ENCODE measurements around the gene CILP2.
A peak's percentile ranks its signal among the peaks of the same experiment; 100 is the strongest.

Gene CILP2

DNA sequence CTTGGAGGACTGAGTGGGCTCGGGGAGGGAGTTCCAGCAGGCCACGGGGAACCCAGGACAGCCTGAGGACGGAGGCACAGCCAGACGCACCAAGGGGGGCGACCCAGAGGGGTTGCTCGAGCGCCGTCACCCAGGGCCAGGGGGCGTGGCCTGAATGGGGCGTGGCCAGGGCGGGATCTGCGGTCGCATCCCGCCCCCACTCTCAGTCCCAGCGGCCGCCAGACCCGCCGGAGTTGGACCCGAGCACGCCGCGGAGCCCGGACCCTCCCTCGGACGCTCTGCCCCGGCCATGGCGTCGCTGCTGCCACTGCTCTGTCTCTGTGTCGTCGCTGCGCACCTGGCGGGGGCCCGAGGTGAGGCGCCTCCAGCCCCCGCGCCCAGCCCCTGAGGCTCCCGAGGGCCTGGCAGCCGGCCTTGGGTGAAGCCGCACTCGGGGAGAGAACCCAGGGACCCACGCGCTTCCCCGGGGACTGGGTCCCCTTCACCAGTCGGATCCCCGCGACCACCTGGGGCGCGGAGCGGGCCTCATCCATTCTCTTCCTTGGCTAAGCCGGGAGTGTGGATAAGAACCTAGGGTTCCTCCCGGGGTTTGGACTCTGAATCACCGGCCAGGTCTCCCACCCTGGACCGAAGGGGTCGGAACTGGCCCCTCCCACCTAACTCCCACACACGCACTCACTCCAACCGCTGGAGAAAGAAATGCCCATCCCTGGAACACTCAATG lies at the start of gene CILP2:
Gene CILP2, plus strand, starts transcription at position 205 of the 724 bp plus-strand sequence. Its CDS starts 85 bp downstream, at position 290.
- DNase-seq: peak; percentile 51

DNA sequence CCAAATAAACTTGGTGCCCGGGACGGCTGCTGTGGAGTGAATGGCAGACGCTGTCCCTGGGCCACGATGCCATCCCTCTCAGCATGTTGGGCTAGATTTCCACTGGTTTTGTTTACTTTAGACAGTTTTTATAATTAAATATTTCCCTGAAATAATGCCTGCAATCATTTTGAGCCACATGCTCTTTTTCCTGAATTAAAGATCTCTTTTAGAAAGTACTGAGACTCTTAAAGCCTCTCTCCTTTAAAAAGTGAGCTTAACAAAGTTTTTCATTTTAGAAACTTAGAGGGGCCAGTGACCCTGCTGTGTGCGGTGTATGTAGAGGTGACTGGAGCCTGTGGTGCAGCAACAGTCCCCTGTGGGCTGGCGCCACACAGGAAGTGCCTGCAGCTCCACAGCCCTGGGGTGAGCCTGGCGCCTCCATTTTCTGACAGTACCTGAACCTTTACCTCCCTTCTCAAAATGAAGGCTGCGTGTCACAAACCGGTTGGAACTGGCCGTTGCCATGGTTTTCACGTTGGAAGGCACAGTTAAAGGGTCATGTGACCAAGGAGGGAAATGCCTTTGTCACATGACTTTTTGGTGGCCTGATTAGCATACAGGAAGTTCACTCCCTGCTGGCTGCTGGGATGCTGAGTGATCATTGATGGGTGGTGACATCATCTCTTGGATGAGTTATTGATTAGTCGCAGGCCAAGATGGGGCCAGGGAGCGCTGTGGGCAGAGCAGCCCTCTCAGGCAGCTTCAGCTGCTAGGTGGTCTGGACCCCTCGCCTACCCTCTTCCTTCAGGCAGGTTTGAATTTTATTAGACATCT lies 49.0 kb upstream of the CILP2 start:
- DNase-seq: peak; percentile 61

DNA sequence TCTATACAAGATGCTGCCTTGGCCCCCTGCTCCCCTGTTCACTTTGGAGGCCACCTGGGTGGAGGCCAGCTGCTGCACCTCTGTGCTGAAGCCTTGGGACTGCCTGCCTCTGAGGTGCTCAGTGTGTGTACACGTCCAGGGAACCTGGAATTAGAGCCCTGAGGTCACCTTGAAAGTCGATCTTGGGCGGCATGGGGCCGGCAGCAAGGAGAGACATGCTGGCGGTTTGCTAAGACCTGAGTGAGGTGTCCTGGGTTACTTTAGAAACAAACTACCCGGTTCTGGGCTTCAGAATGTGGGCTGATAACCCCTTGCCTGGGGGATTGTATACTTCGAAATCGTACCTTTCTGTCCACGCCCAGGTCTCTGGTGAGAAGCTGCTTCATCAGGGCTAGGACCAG lies 48.3 kb upstream of the CILP2 start:
- DNase-seq: no peak

- DNase-seq: peak; percentile 72
These were observed 47.7 kb upstream of the CILP2 start for GRCh38 chr19:19490214-19490968.

GRCh38 chr19:19491321-19492025 lies 46.6 kb upstream of the CILP2 start:
- DNase-seq: no peak

DNA sequence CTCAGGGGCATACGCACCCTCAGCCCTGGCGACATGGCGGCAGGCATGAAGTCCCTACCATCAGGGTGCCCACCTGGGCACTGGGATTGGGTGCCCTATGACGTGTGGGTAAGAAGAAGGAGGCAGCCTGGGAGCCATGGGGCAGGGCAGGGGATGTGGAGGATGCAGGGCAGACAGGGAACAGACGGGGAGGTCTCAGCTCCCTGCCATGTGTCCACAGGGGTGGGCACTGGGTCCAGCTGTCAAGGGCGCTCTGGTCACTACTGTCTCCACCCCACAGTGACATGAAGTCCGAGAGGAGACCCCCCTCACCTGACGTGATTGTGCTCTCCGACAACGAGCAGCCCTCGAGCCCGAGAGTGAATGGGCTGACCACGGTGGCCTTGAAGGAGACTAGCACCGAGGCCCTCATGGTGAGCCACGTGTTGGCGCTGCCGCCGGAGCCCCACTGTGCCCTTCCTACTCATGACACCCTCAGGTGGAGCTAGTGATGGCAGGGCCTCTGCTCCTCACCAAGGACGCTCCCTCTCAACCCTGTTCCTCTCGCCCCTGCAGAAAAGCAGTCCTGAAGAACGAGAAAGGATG lies 45.9 kb upstream of the CILP2 start:
- DNase-seq: no peak

DNA sequence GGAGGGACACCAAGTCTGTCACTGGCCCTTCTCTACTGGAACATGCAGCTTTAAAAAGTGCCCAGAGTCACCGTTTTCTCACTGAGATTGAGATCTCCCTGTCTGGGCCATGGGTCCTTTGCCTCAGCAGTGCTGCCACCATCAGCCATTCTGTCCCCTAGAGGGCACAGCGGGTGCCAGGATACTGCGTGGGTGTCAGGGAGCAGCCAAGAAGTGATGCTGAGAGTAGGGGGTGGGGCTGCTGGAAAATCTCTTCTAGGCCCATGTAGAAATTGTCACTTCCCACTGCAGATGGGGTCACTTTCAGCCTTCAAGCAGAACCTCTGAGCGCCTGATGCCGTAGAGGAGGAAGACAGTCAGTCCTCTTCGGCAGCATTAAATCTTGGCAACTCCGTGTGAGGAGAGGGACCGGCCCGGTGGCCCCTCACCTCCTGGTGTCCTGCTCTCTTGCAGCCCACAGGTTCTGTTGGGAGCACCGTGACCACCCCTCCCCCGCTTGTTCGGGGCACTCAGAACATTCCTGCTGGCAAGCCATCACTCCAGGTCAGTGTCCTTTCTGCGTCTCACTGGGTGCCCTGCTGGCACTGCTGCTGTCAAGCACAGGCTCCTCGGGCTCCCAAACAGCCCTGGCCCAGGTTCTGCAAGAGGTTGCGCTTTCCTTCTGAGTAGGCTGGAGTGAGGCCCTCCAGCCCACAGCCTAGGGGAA lies 44.1 kb upstream of the CILP2 start:
- no peak for DNase-seq

DNA sequence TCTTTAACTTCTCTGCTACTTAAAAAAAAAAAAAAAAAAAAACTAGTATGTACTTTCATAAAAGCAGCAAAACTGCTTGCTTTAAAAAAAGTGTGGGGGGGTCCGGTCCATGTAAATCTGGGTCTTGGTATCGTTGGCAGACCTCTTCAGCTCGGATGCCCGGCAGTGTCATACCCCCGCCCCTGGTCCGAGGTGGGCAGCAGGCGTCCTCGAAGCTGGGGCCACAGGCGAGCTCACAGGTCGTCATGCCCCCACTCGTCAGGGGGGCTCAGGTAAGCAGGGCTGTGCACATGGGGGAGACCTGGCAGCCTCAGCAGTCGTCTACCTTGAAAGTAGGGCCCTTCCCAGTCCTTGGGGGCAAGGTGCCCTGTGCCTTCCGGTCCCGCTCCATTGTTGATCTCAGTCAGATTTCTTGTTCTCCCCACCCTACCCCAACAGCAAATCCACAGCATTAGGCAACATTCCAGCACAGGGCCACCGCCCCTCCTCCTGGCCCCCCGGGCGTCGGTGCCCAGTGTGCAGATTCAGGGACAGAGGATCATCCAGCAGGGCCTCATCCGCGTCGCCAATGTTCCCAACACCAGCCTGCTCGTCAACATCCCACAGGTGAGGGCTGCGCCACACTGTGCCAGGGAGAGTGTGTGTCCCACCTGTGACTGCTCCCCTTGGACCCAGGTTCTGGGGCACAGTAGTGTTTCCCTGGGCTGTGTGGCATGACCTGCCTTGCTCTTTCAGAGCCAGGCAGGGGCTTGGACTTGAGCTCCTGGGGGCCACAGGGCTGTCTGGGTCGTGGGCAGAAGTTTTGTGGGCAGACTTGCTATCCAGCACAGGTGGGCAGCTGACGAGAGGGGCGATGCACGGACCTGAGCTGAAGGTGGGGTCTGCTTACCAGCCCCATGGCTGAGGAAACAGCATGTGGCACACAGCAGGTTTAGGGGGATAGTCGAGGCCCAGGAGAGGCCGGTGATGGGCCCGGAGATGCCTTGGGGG lies 42.2 kb upstream of the CILP2 start:
- no peak for DNase-seq

DNA sequence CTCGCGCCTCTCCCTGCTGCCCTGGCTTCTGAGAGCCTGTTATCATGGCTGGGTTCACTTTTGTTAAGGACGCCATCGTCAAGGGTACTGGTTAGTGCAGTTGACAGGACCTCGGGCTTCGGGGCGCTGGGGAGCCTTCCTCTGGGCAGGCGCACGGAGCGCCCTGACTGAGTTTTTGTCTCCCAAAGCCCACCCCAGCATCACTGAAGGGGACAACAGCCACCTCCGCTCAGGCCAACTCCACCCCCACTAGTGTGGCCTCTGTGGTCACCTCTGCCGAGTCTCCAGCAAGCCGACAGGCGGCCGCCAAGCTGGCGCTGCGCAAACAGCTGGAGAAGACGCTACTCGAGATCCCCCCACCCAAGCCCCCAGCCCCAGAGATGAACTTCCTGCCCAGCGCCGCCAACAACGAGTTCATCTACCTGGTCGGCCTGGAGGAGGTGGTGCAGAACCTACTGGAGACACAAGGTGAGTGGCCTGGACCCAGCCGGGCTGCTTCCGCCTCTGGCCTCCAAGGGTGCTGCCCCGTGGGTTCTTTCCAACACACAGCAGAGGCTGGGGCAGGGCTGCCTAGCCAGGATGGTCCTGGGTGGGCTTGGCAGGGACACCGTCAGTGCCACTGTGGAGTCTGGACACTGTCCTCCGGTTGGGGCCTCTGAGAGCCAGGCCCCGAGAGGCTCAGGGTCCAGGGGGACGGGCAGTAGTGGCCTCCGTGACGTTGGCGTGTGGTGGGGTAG lies 39.6 kb upstream of the CILP2 start:
- DNase-seq: no peak

DNA sequence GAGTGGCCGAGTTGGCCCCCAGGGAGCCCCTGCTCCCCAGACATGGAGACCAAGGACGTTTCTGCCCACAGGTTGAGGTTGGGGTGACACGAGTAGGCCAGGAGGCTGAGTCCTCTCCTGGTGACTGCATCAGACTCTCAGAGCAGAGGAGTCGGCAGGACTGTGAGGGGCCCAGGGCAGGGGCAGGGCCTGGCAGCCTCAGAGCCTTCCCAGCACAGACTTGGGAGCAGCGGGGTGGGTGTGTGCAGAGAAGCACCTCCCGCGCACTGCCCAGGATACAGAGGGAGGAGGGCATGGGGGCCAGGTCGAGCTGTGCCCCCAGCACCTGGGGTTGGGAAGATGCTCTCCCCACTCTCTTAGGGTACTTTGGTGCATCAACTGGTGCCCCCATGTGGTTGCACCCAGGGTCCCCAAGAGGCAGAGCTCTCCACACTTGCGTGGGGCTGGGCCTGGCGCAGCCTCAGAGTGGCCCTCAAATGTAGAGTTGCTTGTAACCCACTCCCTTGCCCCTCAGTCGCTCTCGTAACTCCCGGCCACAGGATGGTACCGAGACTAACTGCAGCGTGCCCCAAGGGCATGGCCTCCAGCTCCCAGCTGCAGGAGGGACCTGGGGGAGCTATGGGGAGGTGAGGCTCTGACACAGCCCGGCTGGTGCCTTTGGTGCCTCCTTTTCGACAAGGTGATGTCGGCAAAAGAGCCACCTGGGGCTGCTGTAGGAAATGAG lies 38.6 kb upstream of the CILP2 start:
- DNase-seq: no peak

GRCh38 chr19:19500975-19501644 lies 37.0 kb upstream of the CILP2 start:
- no peak for DNase-seq

- no peak for DNase-seq
These were observed 36.3 kb upstream of the CILP2 start for GRCh38 chr19:19501798-19502197.

DNA sequence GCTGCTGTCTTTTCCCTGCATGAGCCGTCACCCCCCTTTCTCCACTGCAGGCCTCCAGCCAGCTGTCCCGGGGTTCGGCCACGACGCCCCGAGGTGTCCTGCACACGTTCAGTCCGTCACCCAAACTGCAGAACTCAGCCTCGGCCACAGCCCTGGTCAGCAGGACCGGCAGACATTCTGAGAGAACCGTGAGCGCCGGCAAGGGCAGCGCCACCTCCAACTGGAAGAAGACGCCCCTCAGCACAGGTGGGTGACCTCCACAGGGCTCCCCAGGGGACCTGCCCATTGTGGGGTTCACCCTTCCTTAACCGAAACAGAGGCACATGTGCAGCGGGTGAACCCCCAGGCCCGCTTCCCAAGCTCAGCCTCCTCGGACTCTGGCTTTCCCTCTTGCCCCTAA lies 35.8 kb upstream of the CILP2 start:
- DNase-seq: no peak

GRCh38 chr19:19502808-19503602 lies 35.1 kb upstream of the CILP2 start:
- DNase-seq: no peak

DNA sequence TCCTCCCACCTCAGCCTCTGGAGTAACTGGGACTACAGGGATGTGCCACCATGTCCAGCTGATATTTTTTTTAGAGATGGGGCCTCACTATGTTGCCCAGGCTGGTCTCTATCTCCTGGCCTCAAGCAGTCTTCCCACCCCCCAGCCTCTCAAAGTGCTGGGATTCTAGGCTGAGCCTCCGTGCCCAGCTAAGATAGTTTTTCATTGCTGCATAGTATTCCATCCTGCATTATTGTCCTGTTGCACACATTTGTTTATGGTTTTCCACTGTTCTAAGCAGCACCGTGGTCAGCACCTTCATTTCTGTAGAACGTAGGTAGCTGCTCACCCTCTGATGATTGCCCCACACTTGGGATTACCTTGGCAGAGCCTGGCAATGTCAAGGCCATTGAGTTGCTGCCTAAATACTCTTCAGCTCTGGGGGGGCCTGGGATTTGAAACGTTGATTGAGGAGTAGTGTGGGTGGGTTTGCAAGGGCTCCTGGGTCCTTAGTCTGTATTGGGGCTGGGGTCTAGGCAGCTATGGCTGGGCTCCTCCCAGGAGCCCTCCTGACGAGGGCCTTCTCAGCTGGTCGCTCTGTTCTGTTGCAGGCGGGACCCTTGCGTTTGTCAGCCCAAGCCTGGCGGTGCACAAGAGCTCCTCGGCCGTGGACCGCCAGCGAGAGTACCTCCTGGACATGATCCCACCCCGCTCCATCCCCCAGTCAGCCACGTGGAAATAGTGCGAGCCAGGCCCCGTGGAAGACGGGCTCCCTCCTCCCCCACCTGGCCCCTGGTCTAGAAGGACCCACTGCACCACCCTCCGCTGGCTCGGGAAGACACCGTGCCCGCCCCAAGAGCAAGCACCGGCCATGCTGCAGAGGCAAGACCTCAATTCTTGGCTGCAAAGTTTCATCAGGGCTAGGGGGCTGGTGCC lies 33.1 kb upstream of the CILP2 start:
- no peak for DNase-seq

- no peak for DNase-seq
These were observed 32.3 kb upstream of the CILP2 start for GRCh38 chr19:19505669-19506326.
